Brain microvascular endothelial cell (primary cell): Measurements from ENCODE around the gene COL13A1.

ENCODE experiments used
- DNase-seq: peaks from one replicate; pipeline ENCODE4 v3.0.0-alpha.2; 2020
- H3K27ac ChIP-seq: fragments of 250-450 bp; sonication (Bioruptor Pico); 2 replicates; pipeline ENCODE4 v1.5.1; 2020; ENCODE audit warnings: mild to moderate bottlenecking, moderate library complexity
- H3K27me3 ChIP-seq: fragments of 250-450 bp; sonication (Bioruptor Pico); replicated peaks from 2 replicates; pipeline ENCODE4 v1.5.1; 2020; ENCODE audit warnings: mild to moderate bottlenecking
- H3K36me3 ChIP-seq: fragments of 250-450 bp; sonication (Bioruptor Pico); replicated peaks from 2 replicates; pipeline ENCODE4 v1.5.1; 2020; ENCODE audit warnings: mild to moderate bottlenecking
- H3K4me3 ChIP-seq: 2 replicates; pipeline ENCODE4 v1.5.1; 2011; ENCODE audit warnings: low read depth, mild to moderate bottlenecking, control low read depth, low read length, moderate library complexity
- in situ Hi-C: cut with HindIII; loops from 2 replicates; pipeline ENCODE4 v1.10.0; 2017; ENCODE audit warnings: low sequenced_read_pairs, low pct_ligation_motif_present
- TF ChIP-seq, protein P1 (sequence below): IDR thresholded peaks from 2 replicates; pipeline ENCODE4 v1.5.1; 2011; ENCODE audit warnings: low read depth, mild to moderate bottlenecking, moderate library complexity, low read length, control low read depth, inconsistent platforms; ENCODE audit errors: missing control alignments

Gene COL13A1

DNA sequence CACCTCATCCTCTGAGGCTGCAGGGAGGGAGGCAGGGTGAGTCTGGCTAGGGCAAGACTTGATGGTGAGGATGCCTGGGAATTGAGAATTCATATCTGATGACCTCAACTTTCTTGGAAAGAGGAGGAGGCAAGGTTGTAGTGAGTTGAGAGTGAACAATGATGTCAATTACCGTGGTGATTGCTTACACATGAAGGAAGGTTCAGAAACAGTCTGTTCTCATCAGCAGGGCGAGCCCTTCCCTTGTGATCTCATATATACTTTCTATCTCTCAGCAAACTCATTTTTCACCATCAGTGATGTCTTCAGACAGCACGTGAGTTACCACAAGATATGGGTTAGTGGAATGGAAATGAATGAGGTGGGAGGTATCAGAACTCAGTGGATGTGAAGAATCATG, 20.1 kb upstream of the COL13A1 start:
- Histone ChIP-seq H3K27ac (no peak overlapping the region), H3K4me3 (no peak overlapping the region), H3K27me3 (peaks cover 18% of the 10 kb centered on the region), H3K36me3 (no peaks in the 10 kb centered on the region)
- TF ChIP-seq, protein P1, sequence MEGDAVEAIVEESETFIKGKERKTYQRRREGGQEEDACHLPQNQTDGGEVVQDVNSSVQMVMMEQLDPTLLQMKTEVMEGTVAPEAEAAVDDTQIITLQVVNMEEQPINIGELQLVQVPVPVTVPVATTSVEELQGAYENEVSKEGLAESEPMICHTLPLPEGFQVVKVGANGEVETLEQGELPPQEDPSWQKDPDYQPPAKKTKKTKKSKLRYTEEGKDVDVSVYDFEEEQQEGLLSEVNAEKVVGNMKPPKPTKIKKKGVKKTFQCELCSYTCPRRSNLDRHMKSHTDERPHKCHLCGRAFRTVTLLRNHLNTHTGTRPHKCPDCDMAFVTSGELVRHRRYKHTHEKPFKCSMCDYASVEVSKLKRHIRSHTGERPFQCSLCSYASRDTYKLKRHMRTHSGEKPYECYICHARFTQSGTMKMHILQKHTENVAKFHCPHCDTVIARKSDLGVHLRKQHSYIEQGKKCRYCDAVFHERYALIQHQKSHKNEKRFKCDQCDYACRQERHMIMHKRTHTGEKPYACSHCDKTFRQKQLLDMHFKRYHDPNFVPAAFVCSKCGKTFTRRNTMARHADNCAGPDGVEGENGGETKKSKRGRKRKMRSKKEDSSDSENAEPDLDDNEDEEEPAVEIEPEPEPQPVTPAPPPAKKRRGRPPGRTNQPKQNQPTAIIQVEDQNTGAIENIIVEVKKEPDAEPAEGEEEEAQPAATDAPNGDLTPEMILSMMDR = no peak
- in situ Hi-C loops = no loop called here
- no peak for DNase-seq

DNA sequence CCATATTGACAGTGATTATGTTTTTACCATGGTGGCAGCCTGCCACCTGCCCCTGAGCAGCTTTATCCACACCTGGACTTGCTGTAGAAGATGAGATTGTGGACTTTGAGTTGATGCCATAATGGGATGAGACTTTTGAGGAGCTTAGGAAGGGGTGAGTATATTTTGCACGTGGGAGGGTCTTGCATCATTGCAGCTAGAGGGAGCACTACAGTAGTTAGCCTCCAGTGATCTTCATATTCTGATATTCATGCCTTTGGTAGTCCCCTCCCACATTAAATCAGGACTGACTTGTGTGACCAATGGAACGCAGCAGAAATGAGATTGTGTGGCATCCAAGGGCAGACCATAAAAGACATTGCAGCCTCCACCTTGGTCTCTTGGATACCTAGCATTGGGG, 18.2 kb upstream of the COL13A1 start:
- Histone ChIP-seq H3K36me3 (no peaks in the 10 kb centered on the region), H3K27ac (no peak overlapping the region), H3K4me3 (no peak overlapping the region), H3K27me3 (peaks cover 18% of the 10 kb centered on the region)
- in situ Hi-C loops = no loop called here
- TF ChIP-seq, protein P1 = peak; percentile 10
- no peak for DNase-seq

GRCh38 chr10:69786791-69787190, 14.9 kb upstream of the COL13A1 start:
- in situ Hi-C loops = no loop called here
- peaks cover 7% of the 10 kb centered on the region for H3K27me3 ChIP-seq
- TF ChIP-seq, protein P1 = peak; percentile 65
- DNase-seq = peak; percentile 41
- no peak overlapping the region for H3K4me3 ChIP-seq
- no peaks in the 10 kb centered on the region for H3K36me3 ChIP-seq
- H3K27ac ChIP-seq = no peak overlapping the region

DNA sequence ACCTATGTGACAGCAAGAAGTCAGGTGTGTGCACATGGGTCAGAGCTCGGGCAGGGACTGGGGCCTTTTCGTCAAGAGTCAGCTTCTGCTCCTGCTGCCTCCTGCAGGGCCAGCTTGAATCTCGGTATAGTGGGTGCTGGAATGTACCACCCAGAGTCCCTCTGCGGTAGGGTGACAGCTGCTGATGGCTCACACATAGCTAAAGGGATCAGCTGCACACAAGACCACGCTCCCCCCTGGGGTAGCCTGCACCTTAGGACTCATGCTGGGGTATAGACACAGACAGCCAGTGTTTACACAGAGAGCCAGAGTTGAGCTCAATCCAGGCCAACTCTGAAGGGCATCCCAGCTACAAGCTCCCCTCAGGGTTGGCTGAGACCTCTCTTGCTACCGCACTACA, 14.0 kb upstream of the COL13A1 start:
- Histone ChIP-seq H3K27ac (no peak overlapping the region), H3K36me3 (no peaks in the 10 kb centered on the region), H3K27me3 (peaks cover 2% of the 10 kb centered on the region), H3K4me3 (no peak overlapping the region)
- TF ChIP-seq, protein P1 = no peak
- DNase-seq = no peak
- in situ Hi-C loops = no loop called here

- Histone ChIP-seq H3K27me3 (no peaks in the 10 kb centered on the region), H3K4me3 (no peak overlapping the region), H3K36me3 (no peaks in the 10 kb centered on the region), H3K27ac (no peak overlapping the region)
- in situ Hi-C loops = no loop called here
- TF ChIP-seq, protein P1 = peak; percentile 91
- no peak for DNase-seq
Observed at GRCh38 chr10:69789164-69789576, 12.5 kb upstream of the COL13A1 start.

- H3K36me3 ChIP-seq = no peaks in the 10 kb centered on the region
- no peak overlapping the region for H3K27ac ChIP-seq
- no peak for DNase-seq
- in situ Hi-C loops = no loop called here
- H3K27me3 ChIP-seq = no peaks in the 10 kb centered on the region
- no peak overlapping the region for H3K4me3 ChIP-seq
- TF ChIP-seq, protein P1 = no peak
Observed at GRCh38 chr10:69791812-69792211, 9.9 kb upstream of the COL13A1 start.
